OCI-LY1 (cell line): ENCODE data around the gene CHN2.

Experiments used
- CTCF ChIP-seq: fragments of 200-600 bp; sonication (generic), shearing (Covaris generic); IDR thresholded peaks from 2 replicates; pipeline ENCODE4 v1.5.1; 2017; ENCODE audit warnings: mild to moderate bottlenecking, antibody characterized with exemption, low read length, moderate library complexity, mixed read lengths
- EZH2 ChIP-seq: fragments of 200-600 bp; sonication (generic), shearing (Covaris generic); IDR thresholded peaks from 2 replicates; pipeline ENCODE4 v1.8.0; 2017; ENCODE audit warnings: borderline replicate concordance, mixed run types, mild to moderate bottlenecking, antibody characterized with exemption, low read length, moderate library complexity, mixed read lengths

- TF ChIP-seq EZH2 (no peak), CTCF (no peak)
These were observed at the start of gene CHN2 for GRCh38 chr7:29194594-29195427.
